ENCODE data around the gene TPSAB1. TPM values are rescaled to one million over a fixed set of nuclear protein-coding genes. Genes with fewer than 3 reads are reported as not detected.

TPSAB1 gene
- total RNA-seq, 4 donors from 2014 or later = 20.8 to 86.2 (median 31.4) TPM

- no peak for DNase-seq (ENCODE audit: low spot score)
- TF ChIP-seq CTCF (IDR thresholded peaks at IDR 0.05) = no peak
- no peak for ATAC-seq (ENCODE audit: low FRiP score)
These were observed 28.8 kb upstream of the TPSAB1 start for GRCh38 chr16:1211451-1212268.

GRCh38 chr16:1212616-1213194, 27.8 kb upstream of the TPSAB1 start:
- no peak for DNase-seq (ENCODE audit: low spot score)
- no peak for ATAC-seq (ENCODE audit: low FRiP score)
- TF ChIP-seq CTCF (IDR thresholded peaks at IDR 0.05) = no peak

GRCh38 chr16:1213231-1213630, 27.3 kb upstream of the TPSAB1 start:
- no peak for ATAC-seq (ENCODE audit: low FRiP score)
- no peak for DNase-seq (ENCODE audit: low spot score)
- no peak for TF ChIP-seq CTCF (IDR thresholded peaks at IDR 0.05)

- no peak for TF ChIP-seq CTCF (IDR thresholded peaks at IDR 0.05)
- DNase-seq (ENCODE audit: low spot score) (no peak), ATAC-seq (ENCODE audit: low FRiP score) (no peak)
These were observed 26.6 kb upstream of the TPSAB1 start for GRCh38 chr16:1213796-1214372.

- ATAC-seq (ENCODE audit: low FRiP score) (no peak), DNase-seq (ENCODE audit: low spot score) (no peak)
- no peak for TF ChIP-seq CTCF (IDR thresholded peaks at IDR 0.05)
These were observed 25.8 kb upstream of the TPSAB1 start for GRCh38 chr16:1214719-1215118.

- no peak for TF ChIP-seq CTCF (IDR thresholded peaks at IDR 0.05)
- no peak for DNase-seq (ENCODE audit: low spot score)
- no peak for ATAC-seq (ENCODE audit: low FRiP score)
These were observed 24.8 kb upstream of the TPSAB1 start for GRCh38 chr16:1215574-1216295.
